IPS-20b (cell line): ENCODE measurements around the gene PEX16.
A peak's percentile ranks its signal among the peaks of the same experiment; 100 is the strongest.
"Not testable (repeated sequence)": the region's sequence is repeated elsewhere in the genome, so short reads cannot be mapped to it uniquely, and the experiment has no call there.

ENCODE experiments used
- H3K27ac ChIP-seq: one replicate; pipeline ENCODE4 v1.5.1; 2013; ENCODE audit warnings: low read length
- H3K27me3 ChIP-seq: 2 replicates; pipeline ENCODE4 v1.6.1; 2013; ENCODE audit warnings: mild to moderate bottlenecking, low read length, inconsistent platforms; ENCODE audit not compliant: insufficient read depth
- H3K36me3 ChIP-seq: 2 replicates; pipeline ENCODE4 v1.6.1; 2013; ENCODE audit warnings: low read depth, mild to moderate bottlenecking, inconsistent platforms, low read length, moderate library complexity; ENCODE audit not compliant: insufficient read depth
- H3K4me1 ChIP-seq: 2 replicates; pipeline ENCODE4 v1.6.1; 2013; ENCODE audit warnings: mild to moderate bottlenecking, control low read depth, inconsistent platforms, low read length, moderate library complexity; ENCODE audit not compliant: insufficient read depth
- H3K4me3 ChIP-seq: 2 replicates; pipeline ENCODE4 v1.5.1; 2013; ENCODE audit warnings: mild to moderate bottlenecking, low read length, inconsistent platforms
- H3K9ac ChIP-seq: 2 replicates; pipeline ENCODE4 v1.6.1; 2013; ENCODE audit warnings: low read depth, mild to moderate bottlenecking, inconsistent platforms, low read length, moderate library complexity
- H3K9me3 ChIP-seq: 2 replicates; pipeline ENCODE4 v1.6.1; 2013; ENCODE audit warnings: mild to moderate bottlenecking, low read depth, low read length, inconsistent platforms; ENCODE audit not compliant: insufficient read depth

The PEX16 gene

GRCh38 chr11:45901626-45902025 lies 16.1 kb downstream of the PEX16 start:
- Histone ChIP-seq H3K4me3 (no peak overlapping the region), H3K27ac (no peak overlapping the region), H3K36me3 (peaks cover 13% of the 10 kb centered on the region), H3K27me3 (peaks cover 10% of the 10 kb centered on the region), H3K4me1 (peaks cover 2% of the 10 kb centered on the region; the same call in 1 of the 2 replicates), H3K9ac (no peak overlapping the region), H3K9me3 (no peaks in the 10 kb centered on the region)

- H3K4me1 ChIP-seq = peaks cover 5% of the 10 kb centered on the region; the same call in 1 of the 2 replicates
- no peaks in the 10 kb centered on the region for H3K9me3 ChIP-seq
- peaks cover 13% of the 10 kb centered on the region for H3K36me3 ChIP-seq
- no peak overlapping the region for H3K27ac ChIP-seq
- H3K27me3 ChIP-seq = peaks cover 10% of the 10 kb centered on the region
- H3K9ac ChIP-seq = peak overlapping the region; percentile 61; the same call in 1 of the 2 replicates
- H3K4me3 ChIP-seq = peak overlapping the region; percentile 73
Measured at GRCh38 chr11:45900916-45901617, 16.6 kb downstream of the PEX16 start.

- peaks cover 13% of the 10 kb centered on the region for H3K36me3 ChIP-seq
- H3K9ac ChIP-seq = peak overlapping the region; percentile 61; the same call in 1 of the 2 replicates
- not testable (repeated sequence) for H3K4me1 ChIP-seq, H3K9me3 ChIP-seq, H3K27ac ChIP-seq
- H3K27me3 ChIP-seq = peaks cover 10% of the 10 kb centered on the region
- H3K4me3 ChIP-seq = peak overlapping the region; percentile 73
Measured at GRCh38 chr11:45900175-45900800, 17.4 kb downstream of the PEX16 start.

GRCh38 chr11:45899448-45900174 lies 18.1 kb downstream of the PEX16 start:
- H3K9me3 ChIP-seq = no peaks in the 10 kb centered on the region
- peaks cover 10% of the 10 kb centered on the region for H3K27me3 ChIP-seq
- H3K4me1 ChIP-seq = peaks cover 7% of the 10 kb centered on the region; the same call in 1 of the 2 replicates
- H3K9ac ChIP-seq = peak overlapping the region; percentile 56; the same call in 1 of the 2 replicates
- H3K27ac ChIP-seq = no peak overlapping the region
- H3K36me3 ChIP-seq = peaks cover 13% of the 10 kb centered on the region
- peak overlapping the region; percentile 73; the same call in 1 of the 2 replicates for H3K4me3 ChIP-seq

GRCh38 chr11:45899086-45899447 lies 18.6 kb downstream of the PEX16 start:
- peaks cover 9% of the 10 kb centered on the region for H3K36me3 ChIP-seq
- H3K27me3 ChIP-seq = peaks cover 10% of the 10 kb centered on the region
- peak overlapping the region; percentile 56; the same call in 1 of the 2 replicates for H3K9ac ChIP-seq
- H3K4me1 ChIP-seq = peaks cover 7% of the 10 kb centered on the region; the same call in 1 of the 2 replicates
- no peak overlapping the region for H3K27ac ChIP-seq
- no peaks in the 10 kb centered on the region for H3K9me3 ChIP-seq
- H3K4me3 ChIP-seq = peak overlapping the region; percentile 73; the same call in 1 of the 2 replicates

DNA sequence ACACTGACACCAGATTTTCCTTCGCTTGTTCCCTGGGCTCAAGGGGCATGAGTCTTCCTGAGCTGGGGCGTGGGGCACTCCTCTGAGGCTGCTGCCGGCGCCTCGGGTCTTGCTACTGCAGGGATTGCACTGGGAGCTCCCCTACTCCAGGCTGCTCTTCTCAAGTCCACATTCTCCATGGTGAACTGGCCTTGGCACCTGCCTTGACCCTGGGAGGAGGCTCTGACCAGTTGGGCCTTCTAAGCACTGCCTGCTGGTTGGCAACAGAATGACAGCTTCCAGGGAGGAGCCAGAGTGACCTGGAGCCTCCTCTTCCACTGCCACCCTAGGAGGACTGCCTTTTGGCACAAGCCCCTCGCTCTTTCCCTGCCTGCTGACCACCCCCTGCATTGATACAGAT lies 20.1 kb downstream of the PEX16 start:
- Histone ChIP-seq H3K9me3 (no peaks in the 10 kb centered on the region), H3K9ac (no peak overlapping the region), H3K27ac (no peak overlapping the region), H3K4me1 (peaks cover 9% of the 10 kb centered on the region; the same call in 1 of the 2 replicates), H3K4me3 (no peak overlapping the region), H3K36me3 (no peaks in the 10 kb centered on the region), H3K27me3 (peaks cover 10% of the 10 kb centered on the region)

- peaks cover 9% of the 10 kb centered on the region; the same call in 1 of the 2 replicates for H3K4me1 ChIP-seq
- no peak overlapping the region; the same call in 1 of the 2 replicates for H3K4me3 ChIP-seq
- H3K36me3 ChIP-seq = no peaks in the 10 kb centered on the region
- H3K27ac ChIP-seq = no peak overlapping the region
- peaks cover 10% of the 10 kb centered on the region for H3K27me3 ChIP-seq
- no peak overlapping the region; the same call in 1 of the 2 replicates for H3K9ac ChIP-seq
- H3K9me3 ChIP-seq = no peaks in the 10 kb centered on the region
Measured at GRCh38 chr11:45896422-45896984, 21.2 kb downstream of the PEX16 start.

- Histone ChIP-seq H3K9me3 (no peaks in the 10 kb centered on the region), H3K9ac (peak overlapping the region; percentile 30; the same call in 1 of the 2 replicates), H3K27ac (no peak overlapping the region), H3K4me1 (peaks cover 9% of the 10 kb centered on the region; the same call in 1 of the 2 replicates), H3K4me3 (no peak overlapping the region), H3K36me3 (no peaks in the 10 kb centered on the region), H3K27me3 (peaks cover 4% of the 10 kb centered on the region)
Measured at GRCh38 chr11:45895553-45896259, 22.0 kb downstream of the PEX16 start.

- H3K4me1 ChIP-seq = peaks cover 9% of the 10 kb centered on the region; the same call in 1 of the 2 replicates
- no peak overlapping the region for H3K9ac ChIP-seq
- no peaks in the 10 kb centered on the region for H3K9me3 ChIP-seq
- H3K4me3 ChIP-seq = no peak overlapping the region
- H3K36me3 ChIP-seq = no peaks in the 10 kb centered on the region
- no peak overlapping the region for H3K27ac ChIP-seq
- H3K27me3 ChIP-seq = no peaks in the 10 kb centered on the region; the same call in 1 of the 2 replicates
Measured at GRCh38 chr11:45894555-45895247, 23.0 kb downstream of the PEX16 start.

DNA sequence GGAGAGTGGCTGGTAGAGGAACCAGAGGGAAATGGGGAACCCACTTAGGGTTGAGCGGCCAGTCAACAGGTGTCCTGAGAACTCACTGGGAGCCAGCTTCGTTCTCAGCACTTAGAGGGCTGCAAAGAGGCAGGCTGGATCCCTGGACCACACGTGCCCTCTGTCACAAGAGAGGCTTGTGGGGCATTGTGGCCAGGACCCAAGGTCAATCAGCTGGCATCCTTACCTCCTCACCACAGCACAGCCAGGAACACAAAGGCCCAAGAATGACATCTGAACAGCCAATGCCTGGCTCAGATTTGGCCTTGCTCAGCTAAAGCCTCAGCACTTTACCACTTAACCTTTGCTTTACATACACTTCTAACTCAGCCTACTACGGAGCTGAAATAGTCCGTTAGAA lies 24.8 kb downstream of the PEX16 start:
- no peaks in the 10 kb centered on the region; the same call in 1 of the 2 replicates for H3K27me3 ChIP-seq
- H3K27ac ChIP-seq = no peak overlapping the region
- no peaks in the 10 kb centered on the region for H3K9me3 ChIP-seq
- H3K4me1 ChIP-seq = peaks cover 7% of the 10 kb centered on the region; the same call in 1 of the 2 replicates
- H3K4me3 ChIP-seq = no peak overlapping the region
- peak overlapping the region; percentile 12; the same call in 1 of the 2 replicates for H3K9ac ChIP-seq
- no peaks in the 10 kb centered on the region for H3K36me3 ChIP-seq
